Adrenal gland (tissue), 12 donors: ENCODE results near the gene PTPRN2. TPM values are rescaled to one million over a fixed set of nuclear protein-coding genes. Genes with fewer than 3 reads are reported as not detected.

Experiments used
- DNase-seq, 7 donors: peaks; one replicate each; pipeline ENCODE4 v3.0.0-alpha.2; 2019 to 2020
- H3K27ac ChIP-seq, 5 donors: fragments of 200-600 bp; sonication (generic) in 4 of 5; 1 replicate in 3 of 5; 2 replicates in 2 of 5; pipeline versions ENCODE4 v1.5.1 to v1.8.0; 2016 to 2020; ENCODE audit warnings: mild to moderate bottlenecking in 1 of 5
- H3K27me3 ChIP-seq: fragments of 200-600 bp; 2 replicates; pipeline ENCODE4 v1.8.0; 2021
- H3K36me3 ChIP-seq, 2 donors: fragments of 200-600 bp; replicated peaks in 1 of 2; 1 replicate in 1 of 2; 2 replicates in 1 of 2; pipeline versions ENCODE4 v1.5.1 to v1.8.0; 2018 to 2022
- H3K4me1 ChIP-seq, 2 donors: fragments of 200-600 bp; replicated peaks in 1 of 2; 1 replicate in 1 of 2; 2 replicates in 1 of 2; pipeline versions ENCODE4 v1.5.1 to v1.8.0; 2018 to 2021
- H3K4me3 ChIP-seq, 4 donors: fragments of 200-600 bp; sonication (generic) in 3 of 4; one replicate each; pipeline ENCODE4 v1.5.1; 2016 to 2018
- H3K9me3 ChIP-seq, 3 donors: fragments of 200-600 bp; sonication (generic) in 1 of 3; replicated peaks in 1 of 3; 1 replicate in 2 of 3; 2 replicates in 1 of 3; pipeline versions ENCODE4 v1.5.1 to v1.8.0; 2016 to 2021
- POLR2A ChIP-seq, 2 donors: fragments of 450-650 bp; IDR thresholded peaks; one replicate each; pipeline ENCODE4 v1.6.1; 2017; ENCODE audit warnings: antibody characterized with exemption in 2 of 2, mild to moderate bottlenecking in 2 of 2, moderate library complexity in 1 of 2
- WGBS, 4 donors: extraction: QIAGEN DNeasy Blood & Tissue Kit in 2 of 4; methylation state at CpG; one replicate each; pipeline versions ENCODE4 v1.1.5 to v1.1.7; 2013 to 2017; 5-methylcytosine and 5-hydroxymethylcytosine counted together
- intact Hi-C, 2 donors: fragments of 100-400 bp; cut with DNase I; formaldehyde crosslinking; loops; one replicate each; pipeline versions ENCODE4 v1.14.1 to v1.15.0; 2022 to 2023
- polyA plus RNA-seq, 3 donors: library from polyadenylated mRNA; stranded (reverse); fragments of 200-250 nt in 2 of 3; fragments of 350-450 nt in 1 of 3; fragmentation: Illumina TruSeq in 1 of 3; extraction: RNeasy Lipid Tissue Mini Kit (QIAGEN cat#74804) in 1 of 3; gene quantifications; one replicate each; pipeline ENCODE4 v1.2.3, GENCODE V29; 2013 to 2014
- total RNA-seq, 9 donors: library from RNA; depleted of rRNA in 4 of 9; stranded (reverse); fragments of >200 nt in 4 of 9; fragments of 120-200 nt in 1 of 9; fragmentation: NEBNext Ultra II Directional in 1 of 9; extraction: Animal tissue kit (Norgen Biotek cat#: 25700) in 1 of 9; gene quantifications; one replicate each; pipeline versions ENCODE4 v1.1.0 to v1.2.4, GENCODE V29; 2013 to 2023
- TF ChIP-seq, protein P1 (sequence below), 6 experiments: fragments of 450-650 bp in 4 of 6; fragments of 200-600 bp in 2 of 6; sonication (generic) in 1 of 6; IDR thresholded peaks; 1 replicate in 5 of 6; 2 replicates in 1 of 6; pipeline versions ENCODE4 v1.5.1 to v1.8.0; 2016 to 2021; ENCODE audit warnings: antibody characterized with exemption in 6 of 6, mild to moderate bottlenecking in 2 of 6, moderate library complexity in 1 of 6
- donor health status: healthy with polysubstance abuse.
- donor health status: Bipolar disorder and iron deficiency.
- donor health status: DM: yes; HTN: yes; CAD: no.
- donor health status: DM: no; HTN: no; CAD: no.
- donor health status: DM: no; HTN: no; CAD: no.
- donor health status: DM: yes; HTN: yes; CAD: no.

PTPRN2 gene
- total and polyA plus RNA-seq, 12 donors, result 2.2 to 16.2 (median 3.4) TPM

DNA sequence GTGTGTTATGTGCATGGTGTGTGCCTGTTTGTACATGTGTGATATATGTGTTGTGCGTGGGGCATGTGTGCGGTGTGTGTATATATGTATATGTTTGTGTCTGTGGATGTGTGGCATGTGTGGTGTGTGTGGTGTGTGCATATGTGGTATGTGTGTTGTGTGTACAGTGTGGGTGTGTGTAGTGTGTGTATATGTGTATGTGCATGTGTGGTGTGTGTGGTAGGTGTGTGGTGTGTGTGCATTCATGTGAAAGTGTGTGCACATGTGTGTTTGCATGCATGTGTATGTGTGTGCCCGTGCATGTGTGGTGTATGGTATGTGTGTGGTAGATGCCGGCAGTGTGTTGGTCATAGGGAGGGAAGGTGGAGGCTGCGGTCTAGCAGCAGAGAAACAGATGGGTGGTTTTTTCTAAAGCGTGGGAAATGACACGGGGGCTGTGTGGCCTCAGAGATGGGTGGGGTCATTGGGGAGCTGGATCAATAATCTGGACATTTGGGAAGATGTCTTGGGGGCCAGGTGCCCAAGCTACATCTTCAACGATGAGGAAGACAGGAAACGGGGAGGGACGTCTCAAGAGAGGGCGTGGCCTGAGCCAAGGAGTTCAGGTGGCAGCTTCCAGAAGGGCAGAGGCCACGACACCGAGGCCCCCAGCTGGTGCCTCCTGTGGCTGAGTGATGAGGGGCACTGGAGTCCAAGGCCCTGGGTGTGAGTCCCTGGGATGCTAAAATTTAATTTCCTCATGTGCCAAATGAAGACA is 769.5 kb downstream of the PTPRN2 start:
- Histone ChIP-seq H3K9me3 (no peaks in the 10 kb centered on the region), H3K27ac (no peak overlapping the region), H3K27me3 (no peaks in the 10 kb centered on the region), H3K36me3 (no peaks in the 10 kb centered on the region), H3K4me3 (no peak overlapping the region), H3K4me1 (no peaks in the 10 kb centered on the region)
- intact Hi-C loops, result no loop called here
- no peak for DNase-seq
- TF ChIP-seq POLR2A (IDR thresholded peaks at IDR 0.05), result no peak
- TF ChIP-seq, protein P1, sequence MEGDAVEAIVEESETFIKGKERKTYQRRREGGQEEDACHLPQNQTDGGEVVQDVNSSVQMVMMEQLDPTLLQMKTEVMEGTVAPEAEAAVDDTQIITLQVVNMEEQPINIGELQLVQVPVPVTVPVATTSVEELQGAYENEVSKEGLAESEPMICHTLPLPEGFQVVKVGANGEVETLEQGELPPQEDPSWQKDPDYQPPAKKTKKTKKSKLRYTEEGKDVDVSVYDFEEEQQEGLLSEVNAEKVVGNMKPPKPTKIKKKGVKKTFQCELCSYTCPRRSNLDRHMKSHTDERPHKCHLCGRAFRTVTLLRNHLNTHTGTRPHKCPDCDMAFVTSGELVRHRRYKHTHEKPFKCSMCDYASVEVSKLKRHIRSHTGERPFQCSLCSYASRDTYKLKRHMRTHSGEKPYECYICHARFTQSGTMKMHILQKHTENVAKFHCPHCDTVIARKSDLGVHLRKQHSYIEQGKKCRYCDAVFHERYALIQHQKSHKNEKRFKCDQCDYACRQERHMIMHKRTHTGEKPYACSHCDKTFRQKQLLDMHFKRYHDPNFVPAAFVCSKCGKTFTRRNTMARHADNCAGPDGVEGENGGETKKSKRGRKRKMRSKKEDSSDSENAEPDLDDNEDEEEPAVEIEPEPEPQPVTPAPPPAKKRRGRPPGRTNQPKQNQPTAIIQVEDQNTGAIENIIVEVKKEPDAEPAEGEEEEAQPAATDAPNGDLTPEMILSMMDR (IDR thresholded peaks at IDR 0.05), result no peak
- WGBS, 4 donors, result 77 to 84% (median 81%) methylated on average over 13 of the region's 13 CpGs

DNA sequence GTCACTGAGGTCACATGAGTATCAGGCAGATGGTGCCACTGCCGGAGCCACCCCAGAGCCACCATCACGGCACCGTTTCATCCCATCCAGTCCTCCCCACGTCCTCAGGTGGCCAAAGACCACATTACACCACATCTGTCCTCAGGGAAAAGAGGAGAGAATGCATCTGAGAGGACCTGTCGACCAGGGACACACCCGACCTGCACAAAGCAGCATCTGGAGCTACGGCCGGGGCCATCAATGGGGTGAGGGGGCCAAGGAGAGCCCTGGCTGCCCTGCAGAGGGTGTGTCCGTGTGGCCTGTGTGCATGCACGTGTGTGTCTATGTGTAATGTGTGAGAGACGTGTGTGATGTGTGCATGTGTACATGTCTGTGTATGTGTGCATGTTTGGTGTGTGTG is 770.2 kb downstream of the PTPRN2 start:
- TF ChIP-seq, protein P1 (IDR thresholded peaks at IDR 0.05), result no peak
- no peak for TF ChIP-seq POLR2A (IDR thresholded peaks at IDR 0.05)
- H3K4me3 ChIP-seq, result no peak overlapping the region
- H3K9me3 ChIP-seq, result no peaks in the 10 kb centered on the region
- intact Hi-C loops, result no loop called here
- 68 to 81% (median 74%) methylated on average over 6 to 11 of the region's 11 CpGs for WGBS, 4 donors
- DNase-seq, result no peak
- H3K36me3 ChIP-seq, result no peaks in the 10 kb centered on the region
- H3K27ac ChIP-seq, result no peak overlapping the region
- no peaks in the 10 kb centered on the region for H3K27me3 ChIP-seq
- H3K4me1 ChIP-seq, result no peaks in the 10 kb centered on the region

DNA sequence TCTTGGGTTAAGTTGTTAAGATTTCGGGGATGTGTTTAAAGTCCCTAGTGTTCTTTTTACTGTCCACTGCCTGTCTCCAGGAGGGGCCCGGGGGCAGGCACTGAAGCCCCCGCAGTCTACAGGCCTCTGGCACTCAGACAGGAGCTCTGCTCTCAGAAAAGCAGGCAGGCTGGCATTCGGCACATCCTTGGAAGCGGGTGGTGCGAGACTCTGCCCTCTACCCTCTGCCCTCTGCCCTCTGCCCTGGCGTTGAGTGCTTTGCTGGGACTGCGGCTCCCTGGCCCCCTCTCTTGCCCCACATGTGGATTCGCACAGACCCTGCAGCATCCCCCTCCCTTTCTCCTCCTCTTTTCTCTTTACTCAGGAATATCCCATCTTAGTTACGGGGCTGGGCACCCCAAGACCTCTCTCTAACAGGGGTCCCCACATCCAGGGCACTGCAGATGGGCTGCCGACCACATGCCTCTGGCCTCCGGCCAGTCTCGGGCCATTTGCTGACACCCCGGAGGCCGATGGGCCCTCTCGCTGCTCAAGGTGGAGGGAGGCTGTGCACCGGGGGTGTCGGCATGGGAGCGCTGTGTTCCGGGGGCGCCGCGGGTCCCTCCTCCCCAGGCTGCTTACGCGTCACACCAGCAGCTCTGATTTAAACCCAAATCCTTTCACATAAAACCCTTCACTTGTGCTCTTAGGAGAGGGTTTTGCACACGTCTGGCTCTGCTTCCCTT is 770.9 kb downstream of the PTPRN2 start:
- 82 to 84% (median 83%) methylated on average over 12 to 26 of the region's 26 CpGs for WGBS, 4 donors
- Histone ChIP-seq H3K4me1 (no peaks in the 10 kb centered on the region), H3K9me3 (no peaks in the 10 kb centered on the region), H3K27ac (no peak overlapping the region), H3K4me3 (no peak overlapping the region), H3K36me3 (no peaks in the 10 kb centered on the region), H3K27me3 (no peaks in the 10 kb centered on the region)
- TF ChIP-seq POLR2A (IDR thresholded peaks at IDR 0.05), result no peak
- TF ChIP-seq, protein P1 (IDR thresholded peaks at IDR 0.05), result no peak
- DNase-seq, result no peak
- intact Hi-C loops, result no loop called here

DNA sequence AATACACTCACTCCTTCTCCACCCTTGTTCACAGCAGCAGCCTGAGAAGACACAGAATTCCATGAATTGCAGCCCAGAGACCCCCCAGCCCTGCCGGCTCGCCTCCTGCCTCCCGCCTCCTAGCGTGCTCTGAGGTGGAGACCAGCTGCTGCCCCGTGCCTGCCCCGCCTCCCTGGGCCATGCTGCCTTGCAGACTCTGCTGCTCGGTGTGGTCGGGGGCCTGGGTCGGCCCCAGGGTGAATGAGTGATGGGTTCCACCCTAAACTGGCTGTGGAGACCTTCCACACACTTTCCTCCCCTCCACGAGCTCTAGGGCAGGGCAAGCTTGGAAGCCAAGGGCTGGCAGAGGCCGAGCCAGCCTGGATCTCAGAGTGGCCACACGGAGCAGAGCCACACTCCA is 771.5 kb downstream of the PTPRN2 start:
- no peak for DNase-seq
- no peaks in the 10 kb centered on the region for H3K4me1 ChIP-seq
- H3K27me3 ChIP-seq, result no peaks in the 10 kb centered on the region
- no peak overlapping the region for H3K4me3 ChIP-seq
- WGBS, 4 donors, result 56 to 64% (median 64%) methylated on average over 9 to 12 of the region's 12 CpGs
- no peaks in the 10 kb centered on the region for H3K9me3 ChIP-seq
- H3K27ac ChIP-seq, result no peak overlapping the region
- H3K36me3 ChIP-seq, result no peaks in the 10 kb centered on the region
- no peak for TF ChIP-seq POLR2A (IDR thresholded peaks at IDR 0.05)
- TF ChIP-seq, protein P1 (IDR thresholded peaks at IDR 0.05), result no peak
- intact Hi-C loops, result no loop called here
